PC-9 (cell line): Measurements from ENCODE around the gene GABRP.

ENCODE experiments used
- CTCF ChIP-seq: fragments of 200-600 bp; sonication (generic); conservative IDR thresholded peaks from 2 replicates; pipeline ENCODE4 v1.6.1; 2017; ENCODE audit warnings: mixed run types, antibody characterized with exemption, mild to moderate bottlenecking, moderate library complexity
- EZH2 ChIP-seq: fragments of 200-600 bp; sonication (generic); IDR thresholded peaks from 2 replicates; pipeline ENCODE4 v1.8.0; 2017; ENCODE audit warnings: antibody characterized with exemption, low read depth

- TF ChIP-seq CTCF (no peak), EZH2 (no peak)
These were observed 3.7 kb downstream of the GABRP start for GRCh38 chr5:170787216-170787615.
